ENCODE data around the gene CIB4.

The CIB4 gene

GRCh38 chr2:26675651-26676255, 34.6 kb upstream of the CIB4 start:
- no peak for TF ChIP-seq POLR2AphosphoS5 (IDR thresholded peaks at IDR 0.05; ENCODE audit: low read depth, low read length)

DNA sequence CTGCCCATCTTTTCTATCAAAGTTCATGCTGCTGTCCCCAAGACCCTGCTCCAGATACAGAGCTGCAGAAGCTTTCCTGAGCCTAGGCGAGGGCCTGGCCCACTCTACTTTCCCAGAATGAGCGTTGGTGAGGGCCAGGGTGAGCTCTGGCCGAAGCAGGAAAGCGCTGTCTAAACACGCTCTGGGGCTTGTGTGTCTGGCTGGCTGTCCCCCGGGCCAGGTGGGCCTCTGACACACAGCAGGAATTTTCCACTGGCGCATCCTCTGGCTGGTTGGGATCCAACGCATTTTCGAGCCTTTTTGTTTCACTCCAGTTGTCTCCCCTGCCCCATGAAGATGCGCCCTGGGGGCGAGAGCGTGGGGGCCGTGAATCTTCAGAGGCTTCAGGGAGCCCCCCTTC, 33.6 kb upstream of the CIB4 start:
- TF ChIP-seq TAF1 (IDR thresholded peaks at IDR 0.05; ENCODE audit: borderline replicate concordance, insufficient read depth, low read length) (no peak), FOXP2 (optimal IDR thresholded peaks at IDR 0.05; ENCODE audit: borderline replicate concordance, extremely low read depth, extremely low read length, insufficient read depth) (no peak), SIN3A (IDR thresholded peaks at IDR 0.05; ENCODE audit: borderline replicate concordance, insufficient read depth, low read length) (no peak), POLR2AphosphoS5 (IDR thresholded peaks at IDR 0.05; ENCODE audit: low read depth, low read length) (no peak), REST (IDR thresholded peaks at IDR 0.05; ENCODE audit: insufficient read depth in 1 of 2, low read depth in 2 of 2, low read length in 2 of 2) (no peak)

GRCh38 chr2:26674002-26674751, 33.0 kb upstream of the CIB4 start:
- no peak for TF ChIP-seq SIN3A (IDR thresholded peaks at IDR 0.05; ENCODE audit: borderline replicate concordance, insufficient read depth, low read length)
- no peak for TF ChIP-seq REST (IDR thresholded peaks at IDR 0.05; ENCODE audit: insufficient read depth in 1 of 2, low read depth in 2 of 2, low read length in 2 of 2)
- no peak for TF ChIP-seq POLR2AphosphoS5 (IDR thresholded peaks at IDR 0.05; ENCODE audit: low read depth, low read length)

GRCh38 chr2:26672818-26673393, 31.7 kb upstream of the CIB4 start:
- TF ChIP-seq POLR2AphosphoS5 (IDR thresholded peaks at IDR 0.05; ENCODE audit: low read depth, low read length) (no peak), REST (IDR thresholded peaks at IDR 0.05; ENCODE audit: insufficient read depth in 1 of 2, low read depth in 2 of 2, low read length in 2 of 2) (no peak), FOXP2 (optimal IDR thresholded peaks at IDR 0.05; ENCODE audit: borderline replicate concordance, extremely low read depth, extremely low read length, insufficient read depth) (no peak), SIN3A (IDR thresholded peaks at IDR 0.05; ENCODE audit: borderline replicate concordance, insufficient read depth, low read length) (no peak)

DNA sequence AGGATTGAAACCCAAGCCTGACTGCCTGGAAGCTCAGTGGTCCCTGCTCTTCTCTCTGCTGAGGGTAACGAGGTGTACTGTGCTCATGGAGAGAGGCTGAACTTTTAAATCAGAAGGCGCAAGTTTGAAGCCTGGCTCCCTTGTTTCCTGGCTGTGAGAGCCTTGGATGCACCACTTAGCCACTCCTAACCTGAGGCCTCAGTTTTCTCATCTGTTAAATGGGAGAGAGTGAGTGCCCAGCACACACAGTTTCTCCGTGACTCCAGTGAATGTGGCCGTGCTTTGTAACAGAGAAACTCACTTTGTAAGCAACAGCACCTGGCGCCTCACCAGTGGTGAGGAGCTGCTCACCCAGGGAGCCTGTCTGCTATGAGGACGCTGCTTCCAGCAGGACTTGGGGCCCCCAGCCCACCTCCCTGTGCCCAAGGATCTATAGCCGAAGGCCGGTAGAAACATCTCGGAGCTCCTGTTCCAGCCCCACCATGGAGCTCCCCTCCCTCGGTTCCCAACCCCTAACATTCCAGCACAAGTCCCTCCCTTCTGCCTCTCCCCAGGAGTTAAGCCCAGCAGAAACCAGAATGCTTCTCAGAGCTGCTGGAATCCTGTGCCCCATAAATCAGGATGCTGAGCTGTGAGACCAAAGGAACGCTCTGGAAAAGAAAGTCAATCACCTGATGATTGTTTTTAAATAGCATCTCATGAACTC, 31.1 kb upstream of the CIB4 start:
- TF ChIP-seq SIN3A (IDR thresholded peaks at IDR 0.05; ENCODE audit: borderline replicate concordance, insufficient read depth, low read length) (no peak), REST (IDR thresholded peaks at IDR 0.05; ENCODE audit: insufficient read depth in 1 of 2, low read depth in 2 of 2, low read length in 2 of 2) (no peak), FOXP2 (optimal IDR thresholded peaks at IDR 0.05; ENCODE audit: borderline replicate concordance, extremely low read depth, extremely low read length, insufficient read depth) (no peak), TAF1 (IDR thresholded peaks at IDR 0.05; ENCODE audit: borderline replicate concordance, insufficient read depth, low read length) (no peak), POLR2AphosphoS5 (IDR thresholded peaks at IDR 0.05; ENCODE audit: low read depth, low read length) (no peak)
